ENCODE measurements around the gene MVK.

The MVK gene

GRCh38 chr12:109573029-109573913 lies at the start of gene MVK, which contains the start of gene MMAB:
TSS of gene MVK (plus strand) at chr12:109573794. CDS start at chr12:109574823, 1,029 bp downstream.
TSS of gene MMAB (minus strand) at chr12:109573504. CDS start at chr12:109573480, 24 bp downstream.
- peak; percentile 96 to 98 for DNase-seq (ENCODE audit: low read depth in 2 of 2, low spot score in 1 of 2)

- DNase-seq (ENCODE audit: low read depth in 2 of 2, low spot score in 1 of 2) = no peak
These were observed 48.9 kb upstream of the MVK start for GRCh38 chr12:109524466-109525278.

- DNase-seq (ENCODE audit: low read depth in 2 of 2, low spot score in 1 of 2) = no peak
These were observed 48.4 kb upstream of the MVK start for GRCh38 chr12:109525279-109525585.

- no peak for DNase-seq (ENCODE audit: low read depth in 2 of 2, low spot score in 1 of 2)
These were observed 46.0 kb upstream of the MVK start for GRCh38 chr12:109527489-109528123.

GRCh38 chr12:109529691-109530640 lies 43.6 kb upstream of the MVK start:
- no peak for DNase-seq (ENCODE audit: low read depth in 2 of 2, low spot score in 1 of 2)

GRCh38 chr12:109531411-109531810 lies 42.2 kb upstream of the MVK start:
- no peak for DNase-seq (ENCODE audit: low read depth in 2 of 2, low spot score in 1 of 2)

- no peak for DNase-seq (ENCODE audit: low read depth in 2 of 2, low spot score in 1 of 2)
These were observed 40.7 kb upstream of the MVK start for GRCh38 chr12:109532721-109533486.

GRCh38 chr12:109533487-109533740 lies 40.2 kb upstream of the MVK start:
- DNase-seq (ENCODE audit: low read depth in 2 of 2, low spot score in 1 of 2) = no peak

GRCh38 chr12:109534456-109534855 lies 39.1 kb upstream of the MVK start:
- DNase-seq (ENCODE audit: low read depth in 2 of 2, low spot score in 1 of 2) = no peak

GRCh38 chr12:109535231-109535862 lies 38.2 kb upstream of the MVK start:
- DNase-seq (ENCODE audit: low read depth in 2 of 2, low spot score in 1 of 2) = no peak

- no peak for DNase-seq (ENCODE audit: low read depth in 2 of 2, low spot score in 1 of 2)
These were observed 37.7 kb upstream of the MVK start for GRCh38 chr12:109535863-109536250.

GRCh38 chr12:109537136-109537535 lies 36.5 kb upstream of the MVK start:
- DNase-seq (ENCODE audit: low read depth in 2 of 2, low spot score in 1 of 2) = no peak

GRCh38 chr12:109538191-109538863 lies 35.3 kb upstream of the MVK start:
- DNase-seq (ENCODE audit: low read depth in 2 of 2, low spot score in 1 of 2) = no peak

GRCh38 chr12:109539508-109539907 lies 34.1 kb upstream of the MVK start:
- no peak for DNase-seq (ENCODE audit: low read depth in 2 of 2, low spot score in 1 of 2)

- no peak for DNase-seq (ENCODE audit: low read depth in 2 of 2, low spot score in 1 of 2)
These were observed 32.8 kb upstream of the MVK start for GRCh38 chr12:109540526-109541412.

GRCh38 chr12:109541413-109541726 lies 32.2 kb upstream of the MVK start:
- DNase-seq (ENCODE audit: low read depth in 2 of 2, low spot score in 1 of 2) = no peak

GRCh38 chr12:109542014-109542413 lies 31.6 kb upstream of the MVK start:
- no peak for DNase-seq (ENCODE audit: low read depth in 2 of 2, low spot score in 1 of 2)

GRCh38 chr12:109542876-109543275 lies 30.7 kb upstream of the MVK start:
- no peak for DNase-seq (ENCODE audit: low read depth in 2 of 2, low spot score in 1 of 2)
